Activated naive CD8-positive, alpha-beta T cell (primary cell): ENCODE data around the gene ELAPOR1.

Source experiments
- H3K27ac Mint-ChIP-seq: one replicate; pipeline ENCODE4 v1.8.0; 2021; ENCODE audit warnings: mixed read lengths
- H3K27me3 Mint-ChIP-seq: one replicate; pipeline ENCODE4 v1.8.0; 2021; ENCODE audit warnings: mixed read lengths
- H3K36me3 Mint-ChIP-seq: one replicate; pipeline ENCODE4 v1.8.0; 2021; ENCODE audit warnings: mixed read lengths
- H3K4me1 Mint-ChIP-seq: one replicate; pipeline ENCODE4 v1.8.0; 2021; ENCODE audit warnings: low read depth, mixed read lengths
- H3K4me3 Mint-ChIP-seq: one replicate; pipeline ENCODE4 v1.8.0; 2021; ENCODE audit warnings: mild to moderate bottlenecking, mixed read lengths
- H3K9me3 Mint-ChIP-seq: one replicate; pipeline ENCODE4 v1.8.0; 2021; ENCODE audit warnings: low read depth, mixed read lengths

The ELAPOR1 gene

GRCh38 chr1:109112056-109112651, 1.8 kb upstream of the ELAPOR1 start:
- peak overlapping the region; percentile 86 for H3K4me3 Mint-ChIP-seq
- H3K9me3 Mint-ChIP-seq = no peaks in the 10 kb centered on the region
- peaks cover 49% of the 10 kb centered on the region for H3K4me1 Mint-ChIP-seq
- peaks cover 2% of the 10 kb centered on the region for H3K36me3 Mint-ChIP-seq
- no peaks in the 10 kb centered on the region for H3K27me3 Mint-ChIP-seq
- no peak overlapping the region for H3K27ac Mint-ChIP-seq

GRCh38 chr1:109112652-109113285, 1.1 kb upstream of the ELAPOR1 start:
- H3K4me1 Mint-ChIP-seq = peaks cover 49% of the 10 kb centered on the region
- no peaks in the 10 kb centered on the region for H3K27me3 Mint-ChIP-seq
- H3K9me3 Mint-ChIP-seq = no peaks in the 10 kb centered on the region
- H3K4me3 Mint-ChIP-seq = peak overlapping the region; percentile 86
- peaks cover 2% of the 10 kb centered on the region for H3K36me3 Mint-ChIP-seq
- peak overlapping the region; percentile 79 for H3K27ac Mint-ChIP-seq

GRCh38 chr1:109114342-109114674, 393 bp downstream of the ELAPOR1 start:
- peak overlapping the region; percentile 86 for H3K4me3 Mint-ChIP-seq
- no peaks in the 10 kb centered on the region for H3K27me3 Mint-ChIP-seq
- no peaks in the 10 kb centered on the region for H3K9me3 Mint-ChIP-seq
- H3K4me1 Mint-ChIP-seq = peaks cover 49% of the 10 kb centered on the region
- peak overlapping the region; percentile 50 for H3K27ac Mint-ChIP-seq
- H3K36me3 Mint-ChIP-seq = peaks cover 7% of the 10 kb centered on the region

GRCh38 chr1:109115685-109116084, 1.8 kb downstream of the ELAPOR1 start:
- Mint-ChIP-seq H3K36me3 (peaks cover 9% of the 10 kb centered on the region), H3K9me3 (no peaks in the 10 kb centered on the region), H3K4me1 (peaks cover 38% of the 10 kb centered on the region), H3K4me3 (peak overlapping the region; percentile 50), H3K27me3 (no peaks in the 10 kb centered on the region), H3K27ac (peak overlapping the region; percentile 95)

GRCh38 chr1:109116286-109116685, 2.4 kb downstream of the ELAPOR1 start:
- Mint-ChIP-seq H3K4me1 (peaks cover 38% of the 10 kb centered on the region), H3K9me3 (no peaks in the 10 kb centered on the region), H3K4me3 (peak overlapping the region; percentile 50), H3K27ac (peak overlapping the region; percentile 95), H3K36me3 (peaks cover 10% of the 10 kb centered on the region), H3K27me3 (no peaks in the 10 kb centered on the region)

- no peaks in the 10 kb centered on the region for H3K9me3 Mint-ChIP-seq
These were observed 4.2 kb downstream of the ELAPOR1 start for GRCh38 chr1:109118089-109118488.

GRCh38 chr1:109120356-109120755, 6.4 kb downstream of the ELAPOR1 start:
- Mint-ChIP-seq H3K4me1 (peaks cover 11% of the 10 kb centered on the region), H3K27ac (no peak overlapping the region), H3K4me3 (no peak overlapping the region), H3K9me3 (no peaks in the 10 kb centered on the region), H3K36me3 (peaks cover 10% of the 10 kb centered on the region), H3K27me3 (no peaks in the 10 kb centered on the region)

More at GRCh38 chr1:109118089-109118488, 4.2 kb downstream of the ELAPOR1 start:
- Mint-ChIP-seq H3K36me3 (peaks cover 10% of the 10 kb centered on the region), H3K4me1 (peaks cover 29% of the 10 kb centered on the region), H3K4me3 (no peak overlapping the region), H3K27me3 (no peaks in the 10 kb centered on the region), H3K27ac (no peak overlapping the region)

- H3K4me1 Mint-ChIP-seq = peaks cover 14% of the 10 kb centered on the region
- H3K36me3 Mint-ChIP-seq = peaks cover 2% of the 10 kb centered on the region
- H3K27me3 Mint-ChIP-seq = no peaks in the 10 kb centered on the region
- H3K9me3 Mint-ChIP-seq = no peaks in the 10 kb centered on the region
- no peak overlapping the region for H3K4me3 Mint-ChIP-seq
- H3K27ac Mint-ChIP-seq = no peak overlapping the region
These were observed 17.1 kb downstream of the ELAPOR1 start for GRCh38 chr1:109131059-109131458.

GRCh38 chr1:109131800-109132199, 17.9 kb downstream of the ELAPOR1 start:
- Mint-ChIP-seq H3K4me1 (peaks cover 14% of the 10 kb centered on the region), H3K4me3 (no peak overlapping the region), H3K27me3 (no peaks in the 10 kb centered on the region), H3K36me3 (peaks cover 2% of the 10 kb centered on the region), H3K27ac (no peak overlapping the region), H3K9me3 (no peaks in the 10 kb centered on the region)

GRCh38 chr1:109133002-109133706, 19.2 kb downstream of the ELAPOR1 start:
- Mint-ChIP-seq H3K27me3 (no peaks in the 10 kb centered on the region), H3K4me3 (no peak overlapping the region), H3K36me3 (no peaks in the 10 kb centered on the region), H3K27ac (no peak overlapping the region), H3K4me1 (peaks cover 14% of the 10 kb centered on the region), H3K9me3 (no peaks in the 10 kb centered on the region)

- Mint-ChIP-seq H3K4me1 (peaks cover 14% of the 10 kb centered on the region), H3K4me3 (no peak overlapping the region), H3K9me3 (no peaks in the 10 kb centered on the region), H3K36me3 (no peaks in the 10 kb centered on the region), H3K27ac (no peak overlapping the region), H3K27me3 (no peaks in the 10 kb centered on the region)
These were observed 19.9 kb downstream of the ELAPOR1 start for GRCh38 chr1:109133815-109134214.

GRCh38 chr1:109134423-109134822, 20.5 kb downstream of the ELAPOR1 start:
- Mint-ChIP-seq H3K9me3 (no peaks in the 10 kb centered on the region), H3K27ac (no peak overlapping the region), H3K36me3 (no peaks in the 10 kb centered on the region), H3K4me1 (peaks cover 14% of the 10 kb centered on the region), H3K27me3 (no peaks in the 10 kb centered on the region), H3K4me3 (no peak overlapping the region)

GRCh38 chr1:109135940-109136339, 22.0 kb downstream of the ELAPOR1 start:
- Mint-ChIP-seq H3K27me3 (no peaks in the 10 kb centered on the region), H3K27ac (no peak overlapping the region), H3K9me3 (no peaks in the 10 kb centered on the region), H3K4me1 (peaks cover 14% of the 10 kb centered on the region), H3K36me3 (peaks cover 4% of the 10 kb centered on the region), H3K4me3 (no peak overlapping the region)

- no peaks in the 10 kb centered on the region for H3K27me3 Mint-ChIP-seq
These were observed 22.9 kb downstream of the ELAPOR1 start for GRCh38 chr1:109136766-109137165.

GRCh38 chr1:109137958-109138357, 24.0 kb downstream of the ELAPOR1 start:
- Mint-ChIP-seq H3K9me3 (no peaks in the 10 kb centered on the region), H3K36me3 (peaks cover 4% of the 10 kb centered on the region), H3K27ac (no peak overlapping the region), H3K4me3 (no peak overlapping the region), H3K4me1 (peaks cover 14% of the 10 kb centered on the region), H3K27me3 (no peaks in the 10 kb centered on the region)

More at GRCh38 chr1:109136766-109137165, 22.9 kb downstream of the ELAPOR1 start:
- Mint-ChIP-seq H3K9me3 (no peaks in the 10 kb centered on the region), H3K4me3 (no peak overlapping the region), H3K27ac (no peak overlapping the region), H3K4me1 (peaks cover 14% of the 10 kb centered on the region), H3K36me3 (peaks cover 4% of the 10 kb centered on the region)
